ENCODE data around the gene NMRK2. TPM values are rescaled to one million over a fixed set of nuclear protein-coding genes. Genes with fewer than 3 reads are reported as not detected.
"Not testable (repeated sequence)": the region's sequence is repeated elsewhere in the genome, so short reads cannot be mapped to it uniquely, and the experiment has no call there.

NMRK2 gene
- total RNA-seq, 4 donors from 2014 or later, result 0.39 to 2.1 (median 0.69) TPM; not detected in 1

DNA sequence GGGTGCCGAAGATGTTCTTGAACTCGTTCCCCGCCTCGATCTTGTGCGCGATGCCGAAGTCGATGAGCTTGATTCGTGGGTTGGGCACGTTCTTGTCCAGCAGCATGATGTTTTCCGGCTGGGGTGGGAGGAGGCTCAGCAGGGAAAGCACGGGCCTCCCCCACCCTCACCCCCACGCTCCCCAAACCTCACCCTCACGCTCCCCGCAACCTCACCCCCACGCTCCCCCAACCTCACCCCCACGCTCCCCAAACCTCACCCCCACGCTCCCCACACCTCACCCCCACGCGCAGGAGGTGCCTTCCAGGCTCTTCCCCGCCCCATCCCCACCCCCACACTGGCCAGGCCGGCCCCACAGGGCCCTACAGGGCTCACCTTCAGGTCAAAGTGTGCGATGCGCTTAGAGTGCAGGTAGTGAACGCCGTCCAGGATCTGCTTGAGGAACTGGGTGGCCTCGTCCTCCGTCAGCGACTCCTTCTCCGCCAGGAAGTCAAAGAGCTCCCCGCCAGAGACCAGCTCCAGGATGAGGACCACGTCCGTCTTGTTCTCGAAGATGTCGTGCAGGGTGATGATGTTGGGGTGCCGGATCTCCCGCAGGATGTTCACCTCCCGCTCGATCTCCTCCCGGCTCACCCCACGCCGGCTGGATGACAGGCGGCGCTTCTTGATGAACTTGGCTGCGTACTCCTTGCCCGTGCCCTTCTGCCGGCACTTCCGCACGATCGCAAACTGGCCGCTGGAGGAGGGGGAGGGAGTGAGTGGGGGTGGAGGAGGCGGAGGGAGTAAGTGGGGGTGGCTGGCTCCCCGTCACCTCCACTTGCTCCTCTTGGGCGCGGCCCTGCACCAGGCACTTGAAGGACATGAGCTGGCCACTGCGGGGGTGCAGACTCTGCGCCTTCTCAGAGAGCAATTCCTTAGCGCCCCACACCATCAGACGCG, 31.7 kb downstream of the NMRK2 start:
- Histone ChIP-seq H3K27ac (replicated peaks in 1 of 4) (peak overlapping the region; percentile 99 to 100 (median 100)), H3K4me3 (no peak overlapping the region)
- no peak for DNase-seq (ENCODE audit: extremely low spot score)

DNA sequence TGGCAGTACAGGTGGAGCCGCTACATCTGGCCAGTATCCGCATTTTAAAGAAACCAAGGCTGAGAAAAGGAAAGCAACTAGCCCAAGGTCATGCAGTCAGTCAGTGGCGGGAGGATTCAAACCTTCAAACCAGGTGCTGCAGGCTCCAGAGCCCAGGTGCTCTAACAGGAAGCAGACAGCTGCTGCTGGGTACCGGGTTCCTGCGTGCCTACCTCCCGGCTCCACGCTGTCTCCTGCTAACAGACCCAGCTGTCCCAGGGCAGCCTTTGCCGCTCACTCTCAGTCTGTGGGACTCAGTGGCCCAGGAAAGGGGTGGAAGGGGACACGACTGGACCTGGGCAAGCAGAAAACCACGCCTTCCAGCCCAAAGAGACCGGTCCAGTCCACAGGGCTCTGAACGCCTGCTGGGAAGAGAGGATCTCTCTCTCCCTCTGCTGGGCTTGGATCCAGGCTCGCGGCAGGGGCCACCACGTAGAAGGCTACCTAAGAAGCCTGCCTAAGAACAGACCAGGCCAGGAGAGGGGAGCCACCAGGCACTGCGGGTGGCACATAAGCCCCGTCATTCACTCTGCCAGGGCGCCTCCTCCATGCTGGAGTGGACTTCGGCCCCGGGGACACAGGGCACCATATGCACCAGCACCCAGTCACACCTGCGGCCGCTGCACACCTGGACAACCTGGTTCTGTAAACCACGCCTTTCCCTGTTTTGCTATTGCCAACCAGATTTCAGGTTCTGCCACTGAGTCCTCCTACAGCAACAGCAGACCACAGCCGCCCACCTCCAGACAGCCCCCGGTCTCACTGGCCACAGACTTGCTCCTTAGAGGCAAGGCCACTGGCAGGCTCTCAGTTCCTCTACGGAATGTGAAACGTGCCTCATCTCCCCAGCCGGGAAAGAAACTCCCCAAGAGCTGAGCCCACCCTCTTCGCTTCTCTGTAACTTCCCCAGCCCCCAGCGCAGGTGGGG, 33.5 kb downstream of the NMRK2 start:
- Histone ChIP-seq H3K27me3 (no peaks in the 10 kb centered on the region), H3K4me1 (peaks cover 50 to 71% (median 62%) of the 10 kb centered on the region in 4 donors), H3K9me3 (no peaks in the 10 kb centered on the region), H3K36me3 (peaks cover 39 to 74% (median 66%) of the 10 kb centered on the region in 4 donors), H3K4me3 (peak overlapping the region; percentile 13 to 99 (median 34)), H3K27ac (replicated peaks in 1 of 4) (peak overlapping the region; percentile 99 to 100 (median 100))
- DNase-seq (ENCODE audit: extremely low spot score), result no peak
- intact Hi-C loops (cut with DNase I), result no loop called here
- TF ChIP-seq POLR2AphosphoS5 (IDR thresholded peaks at IDR 0.05), result no peak
- no peak for TF ChIP-seq POLR2A (IDR thresholded peaks at IDR 0.05; ENCODE audit: low read depth)
- TF ChIP-seq, protein P1, sequence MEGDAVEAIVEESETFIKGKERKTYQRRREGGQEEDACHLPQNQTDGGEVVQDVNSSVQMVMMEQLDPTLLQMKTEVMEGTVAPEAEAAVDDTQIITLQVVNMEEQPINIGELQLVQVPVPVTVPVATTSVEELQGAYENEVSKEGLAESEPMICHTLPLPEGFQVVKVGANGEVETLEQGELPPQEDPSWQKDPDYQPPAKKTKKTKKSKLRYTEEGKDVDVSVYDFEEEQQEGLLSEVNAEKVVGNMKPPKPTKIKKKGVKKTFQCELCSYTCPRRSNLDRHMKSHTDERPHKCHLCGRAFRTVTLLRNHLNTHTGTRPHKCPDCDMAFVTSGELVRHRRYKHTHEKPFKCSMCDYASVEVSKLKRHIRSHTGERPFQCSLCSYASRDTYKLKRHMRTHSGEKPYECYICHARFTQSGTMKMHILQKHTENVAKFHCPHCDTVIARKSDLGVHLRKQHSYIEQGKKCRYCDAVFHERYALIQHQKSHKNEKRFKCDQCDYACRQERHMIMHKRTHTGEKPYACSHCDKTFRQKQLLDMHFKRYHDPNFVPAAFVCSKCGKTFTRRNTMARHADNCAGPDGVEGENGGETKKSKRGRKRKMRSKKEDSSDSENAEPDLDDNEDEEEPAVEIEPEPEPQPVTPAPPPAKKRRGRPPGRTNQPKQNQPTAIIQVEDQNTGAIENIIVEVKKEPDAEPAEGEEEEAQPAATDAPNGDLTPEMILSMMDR (IDR thresholded peaks at IDR 0.05), result no peak
- no peak for TF ChIP-seq EP300 (IDR thresholded peaks at IDR 0.05)
- 50% methylated on average over 26 of the region's 30 CpGs for WGBS

More for the DNA sequence above, 31.7 kb downstream of the NMRK2 start:
- intact Hi-C loops (cut with DNase I), result no loop called here
- H3K27me3 ChIP-seq, result no peaks in the 10 kb centered on the region
- H3K36me3 ChIP-seq, result peaks cover 57 to 92% (median 84%) of the 10 kb centered on the region in 4 donors
- peaks cover 41 to 60% (median 52%) of the 10 kb centered on the region in 4 donors for H3K4me1 ChIP-seq
- 85% methylated on average over 30 of the region's 60 CpGs for WGBS
- no peaks in the 10 kb centered on the region for H3K9me3 ChIP-seq
- TF ChIP-seq EP300 (IDR thresholded peaks at IDR 0.05) (no peak), POLR2AphosphoS5 (IDR thresholded peaks at IDR 0.05) (peak in 1 of 2 donors; percentile 6)

DNA sequence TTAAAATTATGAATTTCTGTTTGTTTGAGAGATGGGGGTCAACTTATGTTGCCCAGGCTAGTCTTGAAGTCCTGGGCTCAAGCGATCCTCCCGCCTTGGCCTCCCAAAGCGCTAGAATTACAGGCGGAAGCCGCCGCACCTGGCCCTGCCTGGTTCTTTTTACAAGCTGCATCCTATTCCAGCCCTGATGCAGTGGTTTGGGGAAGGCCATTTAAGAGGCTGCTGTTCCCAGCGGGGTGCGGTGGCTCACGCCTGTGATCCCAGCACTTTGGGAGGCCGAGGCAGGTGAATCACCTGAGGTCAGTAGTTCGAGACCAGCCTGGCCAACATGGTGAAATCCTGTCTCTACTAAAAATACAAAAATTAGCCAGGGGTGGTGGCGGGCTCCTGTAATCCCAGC, 35.1 kb downstream of the NMRK2 start:
- intact Hi-C loops (cut with DNase I); H3K27me3 ChIP-seq; DNase-seq (ENCODE audit: extremely low spot score); H3K9me3 ChIP-seq: not testable (repeated sequence)
- Histone ChIP-seq H3K4me1 (peaks cover 52 to 69% (median 64%) of the 10 kb centered on the region in 4 donors), H3K4me3 (peak overlapping the region; percentile 24 to 99 (median 34)), H3K27ac (replicated peaks in 1 of 4) (peak overlapping the region; percentile 99 to 100 (median 100)), H3K36me3 (peaks cover 24 to 58% (median 52%) of the 10 kb centered on the region in 4 donors)
- WGBS, result 83% methylated on average over 12 of the region's 12 CpGs

DNA sequence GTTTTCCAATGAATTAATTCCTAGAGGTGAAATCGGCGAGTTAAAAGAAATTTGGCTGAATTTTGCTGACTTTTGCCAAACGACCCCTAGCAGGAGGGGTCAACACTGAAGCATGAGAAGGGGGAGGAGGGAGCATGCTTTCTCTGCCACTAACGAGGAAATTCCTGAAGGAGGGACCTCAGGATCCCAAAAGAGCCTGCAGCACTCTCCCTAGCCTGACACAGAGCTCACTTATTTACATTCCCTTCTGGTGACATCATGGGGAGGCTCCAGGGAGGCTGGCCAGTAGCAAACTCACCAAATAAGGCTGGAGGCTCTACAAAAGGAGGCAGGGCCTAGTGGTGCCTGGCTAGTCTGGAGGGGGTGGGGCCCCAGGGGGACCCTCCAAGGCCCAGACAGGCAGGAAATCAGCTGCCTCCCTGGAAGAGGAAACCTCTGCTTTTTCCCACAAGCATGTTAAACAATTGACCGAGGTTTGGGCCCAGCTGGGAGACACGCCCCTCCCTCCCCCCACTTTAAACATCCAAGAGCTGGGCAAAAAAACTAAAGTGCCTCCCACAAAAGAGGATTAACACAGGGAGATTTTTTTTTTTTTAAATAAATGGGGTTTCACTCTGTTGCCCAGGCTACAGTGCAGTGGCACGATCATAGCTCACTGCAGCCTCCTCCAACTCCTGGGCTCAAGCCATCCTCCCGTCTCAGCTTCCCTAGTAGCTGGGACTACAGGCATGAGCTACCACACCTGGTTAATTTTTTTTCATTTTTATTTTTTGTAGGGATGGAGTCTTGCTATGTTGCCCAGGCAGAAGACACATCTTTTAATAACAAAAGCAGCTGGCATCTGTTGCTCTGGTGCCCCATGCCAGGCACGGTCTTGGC, 35.9 kb downstream of the NMRK2 start:
- peak; percentile 96 for DNase-seq (ENCODE audit: extremely low spot score)
- Histone ChIP-seq H3K27me3 (no peaks in the 10 kb centered on the region), H3K27ac (replicated peaks in 1 of 4) (peak overlapping the region; percentile 99 to 100 (median 100)), H3K4me3 (peak overlapping the region; percentile 88 to 100 (median 98)), H3K9me3 (no peaks in the 10 kb centered on the region), H3K4me1 (peaks cover 52 to 69% (median 64%) of the 10 kb centered on the region in 4 donors), H3K36me3 (peaks cover 16 to 50% (median 44%) of the 10 kb centered on the region in 4 donors)
- intact Hi-C loops (cut with DNase I), result no loop called here
- TF ChIP-seq POLR2AphosphoS5 (IDR thresholded peaks at IDR 0.05) (peak; percentile 90 to 96), EP300 (IDR thresholded peaks at IDR 0.05) (peak; percentile 60), POLR2A (IDR thresholded peaks at IDR 0.05; ENCODE audit: low read depth) (no peak)
- TF ChIP-seq, protein P1 (IDR thresholded peaks at IDR 0.05), result no peak
- 30% methylated on average over 9 of the region's 9 CpGs for WGBS

Data from esophagus muscularis mucosa (tissue), 4 donors.